ENCODE measurements around the gene AUP1. TPM values are rescaled to one million over a fixed set of nuclear protein-coding genes. Genes with fewer than 3 reads are reported as not detected.
A peak's percentile ranks its signal among the peaks of the same experiment; 100 is the strongest.

AUP1 gene
- total RNA-seq, 1 donor from 2014 or later: 99.5 TPM

GRCh38 chr2:74558284-74559230 lies 29.1 kb upstream of the AUP1 start:
- H3K36me3 Mint-ChIP-seq (ENCODE audit: unreplicated experiment): no peaks in the 10 kb centered on the region
- no peak for DNase-seq
- H3K9me3 Mint-ChIP-seq (ENCODE audit: unreplicated experiment): peaks cover 8% of the 10 kb centered on the region
- TF ChIP-seq CTCF (IDR thresholded peaks at IDR 0.05; ENCODE audit: partially characterized antibody, unreplicated experiment): no peak
- H3K4me3 Mint-ChIP-seq (ENCODE audit: unreplicated experiment): no peak overlapping the region
- no peak overlapping the region for H3K27ac Mint-ChIP-seq (ENCODE audit: unreplicated experiment)
- H3K27me3 Mint-ChIP-seq (ENCODE audit: unreplicated experiment): peaks cover 17% of the 10 kb centered on the region
- no peaks in the 10 kb centered on the region for H3K4me1 Mint-ChIP-seq (ENCODE audit: low read depth, unreplicated experiment)

GRCh38 chr2:74556831-74557370 lies 27.4 kb upstream of the AUP1 start:
- Mint-ChIP-seq H3K36me3 (ENCODE audit: unreplicated experiment) (peaks cover 2% of the 10 kb centered on the region), H3K27ac (ENCODE audit: unreplicated experiment) (no peak overlapping the region), H3K4me1 (ENCODE audit: low read depth, unreplicated experiment) (peaks cover 8% of the 10 kb centered on the region), H3K4me3 (ENCODE audit: unreplicated experiment) (no peak overlapping the region), H3K9me3 (ENCODE audit: unreplicated experiment) (peaks cover 9% of the 10 kb centered on the region), H3K27me3 (ENCODE audit: unreplicated experiment) (peaks cover 23% of the 10 kb centered on the region)
- no peak for TF ChIP-seq CTCF (IDR thresholded peaks at IDR 0.05; ENCODE audit: partially characterized antibody, unreplicated experiment)
- DNase-seq: no peak

GRCh38 chr2:74556159-74556558 lies 26.7 kb upstream of the AUP1 start:
- TF ChIP-seq CTCF (IDR thresholded peaks at IDR 0.05; ENCODE audit: partially characterized antibody, unreplicated experiment): no peak
- H3K4me1 Mint-ChIP-seq (ENCODE audit: low read depth, unreplicated experiment): peaks cover 14% of the 10 kb centered on the region
- H3K27me3 Mint-ChIP-seq (ENCODE audit: unreplicated experiment): peaks cover 26% of the 10 kb centered on the region
- no peak overlapping the region for H3K27ac Mint-ChIP-seq (ENCODE audit: unreplicated experiment)
- no peak for DNase-seq
- H3K36me3 Mint-ChIP-seq (ENCODE audit: unreplicated experiment): peaks cover 9% of the 10 kb centered on the region
- H3K4me3 Mint-ChIP-seq (ENCODE audit: unreplicated experiment): no peak overlapping the region
- H3K9me3 Mint-ChIP-seq (ENCODE audit: unreplicated experiment): peaks cover 14% of the 10 kb centered on the region

- no peak overlapping the region for H3K27ac Mint-ChIP-seq (ENCODE audit: unreplicated experiment)
These were observed 26.2 kb upstream of the AUP1 start for GRCh38 chr2:74555610-74556103.

More at GRCh38 chr2:74555610-74556103, 26.2 kb upstream of the AUP1 start:
- Mint-ChIP-seq H3K27me3 (ENCODE audit: unreplicated experiment) (peaks cover 28% of the 10 kb centered on the region), H3K4me1 (ENCODE audit: low read depth, unreplicated experiment) (peaks cover 17% of the 10 kb centered on the region), H3K36me3 (ENCODE audit: unreplicated experiment) (peaks cover 9% of the 10 kb centered on the region), H3K4me3 (ENCODE audit: unreplicated experiment) (peak overlapping the region; percentile 92), H3K9me3 (ENCODE audit: unreplicated experiment) (peaks cover 14% of the 10 kb centered on the region)
- DNase-seq: no peak
- TF ChIP-seq CTCF (IDR thresholded peaks at IDR 0.05; ENCODE audit: partially characterized antibody, unreplicated experiment): no peak

Data from glutamatergic neuron (in vitro differentiated cells).